ENCODE data around the gene SCAF1. TPM values are rescaled to one million over a fixed set of nuclear protein-coding genes. Genes with fewer than 3 reads are reported as not detected.

Gene SCAF1
- total and polyA plus RNA-seq, 10 of the 15 experiments (the other 5 are each of a cell fraction or from before 2014, with no cell fraction given) = 0.18 to 77.0 (median 5.3) TPM

- Histone ChIP-seq H3K27ac (ENCODE audit: control insufficient read depth, insufficient read depth) (no peak overlapping the region), H2AFZ (ENCODE audit: control insufficient read depth, low read depth, low read length) (no peak overlapping the region), H4K20me1 (ENCODE audit: control insufficient read depth, insufficient read depth) (peaks cover 3% of the 10 kb centered on the region; the same call in 1 of the 2 replicates), H3K9ac (ENCODE audit: control insufficient read depth, insufficient read depth, low read length) (no peak overlapping the region), H3K9me3 (replicated peaks; ENCODE audit: control insufficient read depth, insufficient read depth, low read length) (no peaks in the 10 kb centered on the region), H3K4me3 (no peak overlapping the region), H3K79me2 (ENCODE audit: control insufficient read depth, insufficient read depth, low read length) (peaks cover 26% of the 10 kb centered on the region), H3K4me1 (ENCODE audit: control insufficient read depth, insufficient read depth, low read length) (peaks cover 4% of the 10 kb centered on the region; the same call in 1 of the 2 replicates), H3K36me3 (ENCODE audit: control insufficient read depth in 2 of 2, insufficient read depth in 2 of 2, low read length in 1 of 2) (peaks cover 7 to 24% of the 10 kb centered on the region in 2 experiments; a peak in 3 of 4 replicates), H3K27me3 (replicated peaks in 1 of 2; ENCODE audit: control insufficient read depth in 2 of 2, insufficient read depth in 2 of 2, low read length in 1 of 2) (no peaks in the 10 kb centered on the region), H3K4me2 (ENCODE audit: control insufficient read depth, insufficient read depth) (no peak overlapping the region)
- WGBS (ENCODE audit: insufficient coverage, insufficient replicate concordance, low lambda C conversion rate, missing lambda C conversion rate) = 98% methylated on average over 7 of the region's 15 CpGs
- POLR2A ChIA-PET = interaction anchor here (0.8 kb wide), 1 partner anchor 38 kb away, joined by 3 read pairs; no protein-coding TSS in a partner anchor
- intact Hi-C loops (cut with micrococcal nuclease; ENCODE audit: unreplicated experiment) = no loop called here
- SMC1A ChIA-PET (ENCODE audit: uncharacterized antibody, unreplicated experiment) = no interaction called here
- DNase-seq (ENCODE audit: low read depth, low spot score) (no peak), ATAC-seq (no peak), FAIRE-seq (no peak)
- RAD21 ChIA-PET (ENCODE audit: unreplicated experiment) = no interaction called here
- in situ Hi-C loops (cut with MboI) = no loop called here
- BruUV-seq (replicated peaks) = no TSS peak
- no peak for TF ChIP-seq RB1 (IDR thresholded peaks at IDR 0.05; ENCODE audit: borderline replicate concordance)
- no peak for TF ChIP-seq CHD2 (IDR thresholded peaks at IDR 0.05; ENCODE audit: borderline replicate concordance, low read depth, low read length)
- no peak for TF ChIP-seq JUNB (IDR thresholded peaks at IDR 0.05)
- TF ChIP-seq SUPT20H (IDR thresholded peaks at IDR 0.05; ENCODE audit: borderline replicate concordance, control insufficient read depth, low read depth, low read length) = no peak
- TF ChIP-seq GATAD2B (conservative IDR thresholded peaks at IDR 0.05; ENCODE audit: low read depth) = no peak
- no peak for TF ChIP-seq REST (IDR thresholded peaks at IDR 0.05; ENCODE audit: low read depth, low read length)
- no peak for TF ChIP-seq BMI1 (IDR thresholded peaks at IDR 0.05; ENCODE audit: borderline replicate concordance)
- no peak for TF ChIP-seq TCF7 (IDR thresholded peaks at IDR 0.05; ENCODE audit: borderline replicate concordance)
- no peak for TF ChIP-seq EP300 (IDR thresholded peaks at IDR 0.05; ENCODE audit: borderline replicate concordance in 1 of 2, control insufficient read depth in 1 of 2, low read depth in 2 of 2, low read length in 2 of 2)
- no peak for TF ChIP-seq SRF (IDR thresholded peaks at IDR 0.05; ENCODE audit: low read depth in 2 of 2, low read length in 2 of 2)
- TF ChIP-seq SKIL (IDR thresholded peaks at IDR 0.05; ENCODE audit: low read depth, poor library complexity, severe bottlenecking) = no peak
- TF ChIP-seq SREBF2 (IDR thresholded peaks at IDR 0.05; ENCODE audit: low read length) = no peak
- TF ChIP-seq IRF4 (IDR thresholded peaks at IDR 0.05; ENCODE audit: low read depth, low read length) = no peak
- no peak for TF ChIP-seq RUNX3 (IDR thresholded peaks at IDR 0.05; ENCODE audit: low read length)
- CTCF ChIA-PET = no interaction called here
These were observed 45.6 kb upstream of the SCAF1 start for GRCh38 chr19:49596407-49596806.
